HG03066 (cell line): ENCODE results near the gene SH3GL1.

Experiments
- ATAC-seq: cut with Tn5 transposase; IDR thresholded peaks from one replicate; pipeline ENCODE4 v1.9.1; 2021; ENCODE audit warnings: low read depth; ENCODE audit not compliant: unreplicated experiment

SH3GL1 gene

GRCh38 chr19:4378886-4379285, 21.5 kb downstream of the SH3GL1 start:
- no peak for ATAC-seq

GRCh38 chr19:4376991-4377781, 23.2 kb downstream of the SH3GL1 start:
- ATAC-seq = no peak

- ATAC-seq = no peak
Observed at GRCh38 chr19:4376671-4376990, 23.7 kb downstream of the SH3GL1 start.

DNA sequence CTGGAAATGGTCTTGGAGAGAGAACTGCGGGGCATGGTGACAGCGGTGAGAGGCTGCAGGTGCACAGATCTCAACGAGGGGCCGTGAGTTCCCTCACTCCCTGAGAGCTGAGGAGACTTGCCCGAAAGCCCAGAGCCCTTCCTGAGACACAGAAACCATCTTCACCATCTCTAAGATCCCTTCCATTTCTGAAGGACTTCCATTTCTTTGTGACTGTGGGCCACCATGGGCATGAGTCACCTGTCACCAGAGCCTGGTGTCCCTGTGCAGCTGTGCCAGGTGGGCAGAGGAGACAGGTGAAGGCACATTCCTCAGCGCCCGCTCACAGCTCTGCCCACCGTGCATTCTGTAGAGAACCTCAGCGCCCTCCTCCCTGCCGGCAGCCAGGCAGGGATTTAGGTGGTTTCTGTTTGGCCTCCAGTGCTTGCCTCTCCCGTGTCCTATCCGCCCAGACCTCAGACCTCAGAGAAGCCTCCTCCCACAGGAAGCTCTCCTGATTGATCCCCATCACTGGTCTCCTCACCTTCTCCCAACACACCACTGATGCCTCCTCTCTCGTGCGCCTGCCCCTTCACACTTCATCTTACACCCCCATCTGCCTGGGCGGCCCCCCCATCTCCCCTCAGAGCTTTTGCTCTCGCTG, 24.2 kb downstream of the SH3GL1 start:
- ATAC-seq = no peak

DNA sequence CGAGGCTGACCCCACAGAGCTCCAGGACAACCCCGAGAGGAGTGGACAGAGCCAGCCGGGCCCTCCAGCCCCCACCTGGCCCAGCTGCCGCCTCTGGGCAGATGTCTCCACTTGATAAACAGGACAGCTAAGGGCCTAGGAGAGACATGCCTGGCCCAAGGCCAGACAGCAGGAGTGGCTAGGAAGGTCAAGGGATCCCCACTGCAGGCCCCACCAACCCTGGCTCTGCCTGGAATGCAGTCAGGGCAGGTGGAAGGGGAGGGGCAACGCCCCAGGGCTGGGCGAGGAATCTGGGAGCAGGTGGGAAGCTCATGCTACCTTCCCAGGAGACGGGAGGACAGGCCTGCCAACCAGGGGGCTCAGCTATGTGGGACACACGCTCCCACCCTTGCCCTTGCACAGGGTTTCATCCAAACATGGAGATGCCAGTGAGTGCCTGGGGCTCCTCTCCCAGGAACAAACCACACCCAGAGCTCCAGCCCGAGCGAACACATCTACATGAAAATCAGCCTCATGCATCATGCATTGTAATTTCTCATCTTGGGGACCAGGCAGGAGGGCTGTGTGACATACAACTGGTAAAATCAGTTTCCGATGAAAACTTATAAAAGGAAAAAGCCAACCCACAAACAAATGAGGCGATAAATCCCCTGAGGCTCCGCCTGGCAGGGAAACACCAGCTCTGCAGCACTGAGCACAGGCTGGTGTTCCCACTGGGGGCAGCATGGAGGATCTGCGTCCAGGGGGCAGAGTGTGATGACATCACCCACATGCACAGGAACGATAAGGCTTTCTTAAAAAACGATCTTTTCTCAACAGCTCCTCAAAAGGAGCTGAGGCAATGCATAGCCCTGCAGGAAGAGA, 25.0 kb downstream of the SH3GL1 start:
- no peak for ATAC-seq

- no peak for ATAC-seq
Observed at GRCh38 chr19:4374498-4375163, 25.7 kb downstream of the SH3GL1 start.

DNA sequence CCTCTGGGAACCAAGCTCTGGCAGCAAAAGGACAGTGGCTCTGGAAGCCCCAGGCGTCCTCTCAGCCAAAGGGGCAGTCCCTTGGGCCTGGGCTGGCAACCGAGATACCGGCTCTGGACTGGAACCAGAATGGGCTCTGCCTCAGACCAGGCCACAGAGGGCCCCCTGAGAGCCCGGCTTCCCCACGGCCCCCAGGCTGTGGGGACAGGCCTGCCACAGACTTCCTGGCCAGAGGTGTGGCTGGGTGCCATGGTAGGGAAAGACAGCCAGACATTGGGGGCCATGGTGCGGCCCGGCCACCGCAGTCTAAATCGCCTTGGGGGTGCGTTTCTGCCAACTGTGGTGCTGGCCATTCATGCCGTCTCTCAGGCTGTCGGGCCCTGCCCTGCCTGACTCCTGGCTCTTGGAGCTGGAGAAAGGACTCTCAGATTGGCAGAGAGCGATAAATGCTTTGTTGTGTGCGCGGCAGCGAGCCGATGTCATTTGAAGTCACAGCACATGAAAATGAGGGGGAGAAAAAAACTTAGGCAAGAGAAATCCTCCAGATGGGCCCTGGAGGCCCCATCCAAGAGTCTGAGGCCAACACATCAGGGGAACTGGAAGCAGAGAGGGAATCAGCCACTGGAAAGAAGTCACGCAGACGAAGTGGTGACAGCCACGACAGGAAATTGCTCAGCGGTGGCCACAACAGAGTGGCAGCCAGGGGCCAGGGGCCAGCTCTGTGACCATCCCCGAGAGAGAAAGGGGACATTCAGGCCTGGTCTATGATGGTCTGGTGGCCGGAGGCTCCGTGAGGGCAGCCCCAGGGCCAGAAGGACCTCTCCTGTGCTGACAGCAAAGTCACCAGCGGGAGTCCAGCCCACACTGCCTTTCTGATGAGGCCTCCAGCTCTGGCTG, 26.5 kb downstream of the SH3GL1 start:
- ATAC-seq = no peak

DNA sequence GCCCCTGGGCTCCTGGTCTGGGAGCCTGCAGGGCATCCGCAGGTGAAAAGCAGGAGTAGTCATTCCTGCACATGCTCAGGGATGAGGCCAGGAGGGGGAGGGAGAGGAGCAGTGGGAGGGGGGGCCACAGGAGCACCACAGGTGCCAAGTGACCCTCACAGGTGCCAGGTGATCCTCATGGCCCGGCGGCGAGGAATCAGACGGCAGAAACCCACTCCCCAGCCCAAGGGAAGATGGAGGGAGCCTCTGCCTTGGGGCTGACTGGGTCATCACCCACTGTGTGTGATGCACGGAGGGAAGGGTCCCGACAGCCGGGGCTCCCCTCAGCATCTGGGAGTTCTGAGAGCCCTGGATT, 27.4 kb downstream of the SH3GL1 start:
- ATAC-seq = no peak

DNA sequence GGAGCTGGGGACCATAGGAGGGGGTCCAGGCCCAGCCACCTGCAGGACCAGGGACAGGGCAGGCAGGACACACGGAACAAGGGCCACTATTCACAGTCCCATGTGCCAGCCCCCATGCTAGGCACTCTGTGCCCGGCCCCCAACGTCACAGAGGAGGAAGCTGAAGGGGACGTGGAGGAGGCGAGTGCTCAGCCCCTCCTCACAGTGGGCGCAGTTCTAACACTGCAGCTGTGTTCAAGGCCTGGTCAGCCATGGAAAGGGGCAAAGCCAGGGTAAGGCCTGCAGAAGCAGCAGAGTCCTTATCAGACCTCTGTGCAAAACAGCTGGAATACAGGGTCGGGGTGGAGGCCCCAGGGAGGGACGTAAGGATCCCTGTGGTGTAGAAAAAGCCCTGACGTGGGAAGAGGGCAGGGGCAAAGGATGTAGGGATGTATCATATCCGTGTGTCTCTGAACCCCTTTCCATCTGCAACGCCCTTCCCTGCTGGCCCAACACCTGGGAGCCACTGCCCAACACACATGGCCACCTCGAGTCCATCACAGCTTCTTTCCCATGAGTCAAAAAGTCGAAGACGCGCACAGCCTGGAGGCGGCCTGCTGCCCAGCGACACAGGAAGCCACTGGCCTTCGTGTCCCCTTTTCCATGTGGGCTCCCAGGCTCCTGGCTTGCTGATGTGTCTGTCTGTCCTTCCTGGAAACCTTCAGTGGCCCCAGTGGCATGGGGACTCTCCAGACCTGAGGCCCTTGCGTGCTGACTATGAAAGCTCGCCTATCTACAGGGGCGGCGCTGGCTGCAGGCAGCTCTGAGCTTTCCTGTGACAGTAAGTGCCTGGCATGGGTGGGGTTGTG, 28.0 kb downstream of the SH3GL1 start:
- ATAC-seq = no peak

- ATAC-seq = no peak
Observed at GRCh38 chr19:4371247-4372164, 28.8 kb downstream of the SH3GL1 start.

DNA sequence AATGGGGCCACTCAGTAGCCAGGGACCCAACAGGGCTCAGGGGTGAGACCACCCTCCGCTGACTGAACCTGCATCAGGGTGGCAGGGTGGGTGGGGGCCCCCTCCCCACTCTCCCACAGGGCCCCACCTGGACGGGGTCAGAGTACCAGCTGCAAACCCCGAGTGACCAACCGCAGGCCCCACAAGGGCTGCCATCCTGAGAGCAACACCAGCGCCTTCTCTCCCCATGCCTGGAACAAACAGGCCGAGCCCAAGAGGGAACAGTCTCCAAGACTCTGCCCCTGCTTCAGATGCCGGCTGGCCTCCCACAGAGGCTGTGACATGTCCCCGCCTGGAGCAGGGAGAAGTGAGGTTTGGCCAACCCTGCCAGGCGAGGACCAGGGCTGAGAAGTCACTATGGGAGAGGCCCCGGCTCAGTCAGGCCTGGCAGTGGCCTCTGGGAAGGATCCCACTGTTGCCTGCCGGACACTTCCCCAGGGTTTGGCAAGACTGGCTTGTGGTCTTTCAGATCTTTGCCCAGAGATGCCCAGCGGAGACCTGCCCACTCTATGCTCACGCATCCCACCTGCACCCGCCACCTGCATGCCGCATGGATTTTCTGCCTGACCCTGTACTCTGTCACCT, 29.8 kb downstream of the SH3GL1 start:
- ATAC-seq = no peak

- ATAC-seq = peak; percentile 33
Observed at GRCh38 chr19:4369888-4370260, 30.5 kb downstream of the SH3GL1 start.

- peak; percentile 59 for ATAC-seq
Observed at GRCh38 chr19:4369109-4369887, 31.0 kb downstream of the SH3GL1 start.

DNA sequence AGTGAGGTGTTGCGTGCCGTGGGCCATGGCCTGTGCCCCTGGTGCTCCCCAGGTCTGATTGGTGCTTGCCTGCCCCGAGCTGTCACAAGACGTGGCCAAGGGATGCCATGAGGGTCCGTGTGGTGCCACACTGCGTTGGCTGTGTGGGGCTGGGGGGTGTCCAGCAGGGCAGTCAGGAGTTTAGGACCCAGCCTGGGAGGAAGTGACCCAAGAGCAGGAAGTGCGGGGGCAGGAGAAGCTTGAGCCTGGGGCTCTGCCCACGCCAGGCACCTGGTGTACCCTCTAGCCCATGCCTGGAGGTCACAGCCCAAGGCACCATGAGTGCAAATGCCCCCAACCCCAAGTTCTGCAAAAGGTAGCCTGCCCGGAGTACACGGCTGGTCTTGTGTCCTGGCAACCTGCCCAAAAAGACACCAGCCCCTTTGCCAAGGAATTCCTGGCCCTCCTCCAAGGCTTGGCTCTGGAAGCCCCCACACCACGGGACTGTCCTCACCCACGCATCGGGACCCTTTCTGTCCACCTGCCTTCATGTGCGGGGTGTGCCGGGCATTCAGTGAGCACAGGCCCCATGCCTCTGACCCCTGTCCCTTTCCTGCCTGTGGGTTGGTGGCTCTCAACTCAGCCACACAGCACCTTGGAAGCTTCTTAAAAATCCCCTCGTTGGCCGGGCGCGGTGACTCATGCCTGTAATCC, 32.1 kb downstream of the SH3GL1 start:
- no peak for ATAC-seq

GRCh38 chr19:4367781-4368127, 32.6 kb downstream of the SH3GL1 start:
- ATAC-seq = no peak

DNA sequence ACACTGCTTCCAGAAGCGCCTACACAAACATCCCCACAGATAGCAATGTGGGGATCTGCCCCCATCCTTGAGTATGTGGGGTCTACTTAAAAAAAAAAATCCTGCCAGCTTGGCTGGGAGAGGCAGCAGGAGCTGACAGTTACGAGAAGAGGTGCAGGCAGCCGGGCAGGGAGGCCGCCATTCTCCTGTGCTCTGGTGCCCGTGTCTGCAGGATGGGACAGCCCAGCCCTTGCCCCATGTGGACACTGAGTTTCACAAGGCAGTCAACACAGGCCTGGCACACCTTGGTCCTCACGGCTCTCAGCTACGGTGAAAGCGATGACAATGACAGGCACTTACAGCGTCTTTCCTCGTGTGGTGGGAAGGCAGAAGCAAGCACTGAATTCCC, 33.0 kb downstream of the SH3GL1 start:
- ATAC-seq = no peak
